Common myeloid progenitor, CD34-positive (primary cell): ENCODE measurements around the gene PTPRD.

Experiments
- CTCF ChIA-PET: fragments of 350-600 bp; sonication (Branson Sonifier 250); formaldehyde crosslinking; loops from one replicate; lab custom pipeline; 2021; ENCODE audit warnings: antibody characterized with exemption; lab: Charles Lee
- POLR2A ChIA-PET: fragments of 350-600 bp; sonication (Branson Sonifier 250); formaldehyde crosslinking; loops from one replicate; lab custom pipeline; 2021; ENCODE audit warnings: antibody characterized with exemption; lab: Charles Lee
- DNase-seq, 3 donors: peaks; one replicate each; pipeline versions ENCODE4 v3.0.0 to v3.0.0-alpha.2; 2013
- H3K27ac ChIP-seq, 2 experiments: 1 replicate in 1 of 2; 2 replicates in 1 of 2; pipeline ENCODE4 v1.7.0; 2013; ENCODE audit warnings: inconsistent platforms in 2 of 2, low read length in 2 of 2, mild to moderate bottlenecking in 2 of 2, low read depth in 1 of 2, moderate library complexity in 1 of 2; ENCODE audit not compliant: severe bottlenecking in 2 of 2, insufficient read depth in 1 of 2, poor library complexity in 1 of 2
- H3K27me3 ChIP-seq, 5 experiments: replicated peaks in 2 of 5; 1 replicate in 3 of 5; 2 replicates in 2 of 5; pipeline versions ENCODE4 v1.6.1 to v1.7.0; 2013; ENCODE audit warnings: low read length in 4 of 5, mild to moderate bottlenecking in 2 of 5, moderate library complexity in 2 of 5, inconsistent platforms in 1 of 5; ENCODE audit not compliant: insufficient read depth in 5 of 5, control insufficient read depth in 4 of 5
- H3K36me3 ChIP-seq, 4 experiments: 1 replicate in 2 of 4; 2 replicates in 2 of 4; pipeline versions ENCODE4 v1.6.1 to v1.7.0; 2013; ENCODE audit warnings: low read length in 3 of 4, control low read depth in 1 of 4, mild to moderate bottlenecking in 1 of 4; ENCODE audit not compliant: control insufficient read depth in 4 of 4, insufficient read depth in 4 of 4
- H3K4me1 ChIP-seq, 4 experiments: 1 replicate in 3 of 4; 2 replicates in 1 of 4; pipeline versions ENCODE4 v1.6.1 to v1.7.1; 2013; ENCODE audit warnings: low read length in 3 of 4, mild to moderate bottlenecking in 3 of 4, control low read depth in 1 of 4, inconsistent platforms in 1 of 4, moderate library complexity in 1 of 4; ENCODE audit not compliant: control insufficient read depth in 4 of 4, insufficient read depth in 4 of 4; ENCODE audit errors: control extremely low read depth in 1 of 4
- H3K4me3 ChIP-seq, 7 experiments: 1 replicate in 4 of 7; 2 replicates in 3 of 7; pipeline versions ENCODE4 v1.5.1 to v1.7.0; 2013; ENCODE audit warnings: mild to moderate bottlenecking in 7 of 7, low read length in 6 of 7, moderate library complexity in 6 of 7, inconsistent platforms in 2 of 7, low read depth in 2 of 7, control low read depth in 1 of 7; ENCODE audit not compliant: insufficient read depth in 4 of 7, control insufficient read depth in 1 of 7; ENCODE audit errors: extremely low read depth in 1 of 7
- H3K9me3 ChIP-seq, 5 experiments: 1 replicate in 4 of 5; 2 replicates in 1 of 5; pipeline versions ENCODE4 v1.6.1 to v1.7.1; 2013; ENCODE audit warnings: low read length in 4 of 5, mild to moderate bottlenecking in 2 of 5, inconsistent platforms in 1 of 5, low read depth in 1 of 5, moderate library complexity in 1 of 5; ENCODE audit not compliant: control insufficient read depth in 4 of 5, insufficient read depth in 2 of 5; ENCODE audit errors: control extremely low read depth in 1 of 5
- WGBS: methylation state at CpG from one replicate; pipeline ENCODE4 v1.1.5; 2013; ENCODE audit not compliant: insufficient coverage; 5-methylcytosine and 5-hydroxymethylcytosine counted together

Gene PTPRD

DNA sequence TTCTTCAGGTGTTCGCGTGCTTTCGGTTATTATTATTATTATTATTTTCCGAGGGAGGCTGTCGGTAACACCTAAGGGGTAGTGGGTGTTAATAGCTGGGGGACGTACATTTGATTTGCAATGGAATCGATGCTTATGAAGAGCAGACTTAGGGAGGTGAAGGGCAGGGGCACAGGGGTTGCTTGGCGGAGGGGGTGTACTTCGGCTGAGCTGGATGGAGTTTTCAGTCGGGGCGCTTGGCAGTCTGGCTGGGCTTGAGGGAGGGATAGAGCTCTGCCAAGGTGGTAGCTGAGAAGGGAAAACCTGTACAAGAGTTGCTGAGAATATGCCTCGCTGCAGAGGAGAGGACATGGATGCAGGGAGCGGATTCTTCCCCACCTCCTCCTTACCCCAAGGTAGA is 617 bp upstream of the PTPRD start:
- Histone ChIP-seq H3K27me3 (peaks cover 17 to 70% (median 27%) of the 10 kb centered on the region in 5 experiments), H3K4me1 (peaks cover 4 to 13% (median 12%) of the 10 kb centered on the region in 4 experiments), H3K4me3 (peak overlapping the region in 3 of 7 experiments; percentile 57 to 72 (median 70)), H3K36me3 (no peaks in the 10 kb centered on the region), H3K9me3 (no peaks in the 10 kb centered on the region), H3K27ac (no peak overlapping the region)
- CTCF ChIA-PET = no interaction called here
- 8% methylated on average over 9 of the region's 13 CpGs for WGBS
- peak in 1 of 3 donors; percentile 9 for DNase-seq
- POLR2A ChIA-PET = no interaction called here

DNA sequence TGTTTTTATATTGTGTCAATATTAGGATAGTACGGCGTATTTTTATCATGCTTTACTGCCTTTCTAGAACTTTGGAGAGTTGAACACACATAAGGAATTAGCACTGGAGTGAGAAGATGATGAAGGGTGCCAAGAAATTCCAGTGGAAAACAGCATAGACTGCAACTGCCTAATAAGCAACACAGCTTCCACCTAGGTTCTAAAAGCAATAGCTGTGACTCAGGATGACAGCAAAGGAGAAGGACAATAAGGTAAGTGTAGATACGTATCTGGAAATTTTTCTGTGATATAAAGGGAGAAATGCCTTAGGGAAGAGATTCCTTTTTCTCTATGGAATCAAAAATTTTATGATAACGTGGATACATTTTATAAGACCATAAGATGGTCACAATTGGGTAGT is 7.4 kb downstream of the PTPRD start:
- no peaks in the 10 kb centered on the region for H3K36me3 ChIP-seq
- no peak for DNase-seq
- peaks cover 0 to 15% (median 0%) of the 10 kb centered on the region in 5 experiments for H3K27me3 ChIP-seq
- H3K27ac ChIP-seq = no peak overlapping the region
- H3K4me3 ChIP-seq = no peak overlapping the region
- POLR2A ChIA-PET = no interaction called here
- WGBS = 96% methylated on average over 3 of the region's 4 CpGs
- H3K4me1 ChIP-seq = no peaks in the 10 kb centered on the region
- CTCF ChIA-PET = no interaction called here
- H3K9me3 ChIP-seq = no peaks in the 10 kb centered on the region

DNA sequence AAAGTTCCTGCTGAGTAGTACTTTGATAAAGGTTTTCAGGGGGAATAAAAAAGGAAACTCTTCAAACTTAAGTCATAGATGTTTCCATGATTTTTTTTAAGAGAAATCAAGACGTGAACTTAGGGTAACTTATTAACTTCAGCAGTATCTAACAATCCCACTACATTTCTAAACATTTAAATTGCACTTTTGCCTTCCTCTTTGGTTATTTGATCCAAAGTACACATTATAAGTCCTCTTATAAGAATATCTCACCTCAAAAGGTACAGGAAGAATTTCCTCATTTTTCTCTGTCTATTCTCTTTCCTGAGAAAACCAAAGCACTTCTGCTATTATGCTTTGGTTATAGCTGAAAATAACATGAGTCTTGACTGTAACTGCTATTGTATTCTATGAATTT is 7.9 kb downstream of the PTPRD start:
- no peak overlapping the region for H3K27ac ChIP-seq
- H3K9me3 ChIP-seq = no peaks in the 10 kb centered on the region
- no CpG with 5 or more reads among the region's 1 CpG for WGBS
- no peaks in the 10 kb centered on the region for H3K4me1 ChIP-seq
- CTCF ChIA-PET = no interaction called here
- DNase-seq = no peak
- POLR2A ChIA-PET = no interaction called here
- no peak overlapping the region for H3K4me3 ChIP-seq
- peaks cover 0 to 11% (median 0%) of the 10 kb centered on the region in 5 experiments for H3K27me3 ChIP-seq
- no peaks in the 10 kb centered on the region for H3K36me3 ChIP-seq

DNA sequence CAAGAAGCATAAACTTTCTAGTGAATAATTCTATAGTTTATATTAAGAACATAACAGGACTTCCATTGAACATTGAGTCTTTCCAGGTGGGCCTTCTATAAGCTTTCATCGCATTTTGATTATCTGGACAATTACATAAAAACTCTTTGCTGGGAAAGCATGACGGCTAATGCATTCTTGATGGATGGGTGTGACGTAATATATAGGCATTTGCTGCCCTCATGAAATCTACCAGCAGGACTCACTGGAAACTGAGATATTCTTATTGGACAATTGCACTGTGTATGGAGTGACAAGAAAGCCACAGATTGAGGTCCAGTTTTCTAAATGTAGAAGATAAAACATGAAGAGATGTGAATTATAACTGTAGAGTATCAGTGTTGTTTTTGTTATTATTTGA is 15.0 kb downstream of the PTPRD start:
- H3K27ac ChIP-seq = no peak overlapping the region
- no peaks in the 10 kb centered on the region for H3K36me3 ChIP-seq
- DNase-seq = no peak
- no peak overlapping the region for H3K4me3 ChIP-seq
- ChIA-PET POLR2A (no interaction called here), CTCF (no interaction called here)
- 90% methylated on average over 3 of the region's 3 CpGs for WGBS
- H3K9me3 ChIP-seq = no peaks in the 10 kb centered on the region
- H3K4me1 ChIP-seq = no peaks in the 10 kb centered on the region
- H3K27me3 ChIP-seq = no peaks in the 10 kb centered on the region

DNA sequence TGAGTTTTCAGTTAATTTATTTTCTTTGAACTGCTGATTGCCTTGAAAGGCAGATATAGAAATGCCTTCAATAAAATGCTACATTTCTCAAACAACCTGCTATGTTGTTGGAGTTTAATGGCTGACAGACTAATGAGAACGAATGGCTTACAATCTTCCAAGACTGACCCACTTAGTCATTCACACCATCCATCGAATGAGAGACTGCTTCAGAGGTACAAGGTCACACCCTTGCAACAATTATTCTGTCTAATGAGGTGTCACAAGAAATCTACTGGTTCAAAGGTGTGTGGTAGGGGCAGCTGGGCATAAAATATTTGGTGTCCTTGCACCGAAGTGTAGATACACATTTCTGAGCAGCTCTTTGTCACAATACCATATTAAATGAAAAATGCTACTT is 18.3 kb downstream of the PTPRD start:
- Histone ChIP-seq H3K36me3 (no peaks in the 10 kb centered on the region), H3K4me3 (no peak overlapping the region), H3K27me3 (no peaks in the 10 kb centered on the region), H3K9me3 (no peaks in the 10 kb centered on the region), H3K27ac (no peak overlapping the region), H3K4me1 (no peaks in the 10 kb centered on the region)
- no peak for DNase-seq
- WGBS = no CpG with 5 or more reads among the region's 3 CpGs
- ChIA-PET POLR2A (no interaction called here), CTCF (no interaction called here)

DNA sequence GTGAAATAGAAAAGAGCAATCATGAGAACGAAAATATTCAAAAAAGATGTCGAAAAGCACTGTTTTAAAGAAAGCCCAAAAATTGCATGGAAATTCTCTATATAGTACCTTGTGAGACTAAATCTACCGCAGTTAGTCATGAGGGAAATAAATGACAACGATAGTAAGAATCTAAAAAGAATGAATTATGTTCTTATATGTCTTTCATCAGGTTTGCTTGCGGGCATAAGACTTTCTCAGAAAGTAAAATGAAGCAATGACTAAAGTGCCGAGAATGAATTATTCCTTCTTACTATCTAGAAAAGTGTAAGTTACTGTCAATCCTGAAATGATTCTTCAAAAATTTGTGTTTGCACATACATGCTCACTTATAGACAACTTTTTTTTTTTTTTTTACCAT is 26.4 kb downstream of the PTPRD start:
- ChIA-PET POLR2A (no interaction called here), CTCF (no interaction called here)
- WGBS = 96% methylated on average over 4 of the region's 6 CpGs
- Histone ChIP-seq H3K4me1 (no peaks in the 10 kb centered on the region), H3K9me3 (no peaks in the 10 kb centered on the region), H3K4me3 (no peak overlapping the region), H3K27ac (no peak overlapping the region), H3K36me3 (no peaks in the 10 kb centered on the region), H3K27me3 (no peaks in the 10 kb centered on the region)
- DNase-seq = no peak

DNA sequence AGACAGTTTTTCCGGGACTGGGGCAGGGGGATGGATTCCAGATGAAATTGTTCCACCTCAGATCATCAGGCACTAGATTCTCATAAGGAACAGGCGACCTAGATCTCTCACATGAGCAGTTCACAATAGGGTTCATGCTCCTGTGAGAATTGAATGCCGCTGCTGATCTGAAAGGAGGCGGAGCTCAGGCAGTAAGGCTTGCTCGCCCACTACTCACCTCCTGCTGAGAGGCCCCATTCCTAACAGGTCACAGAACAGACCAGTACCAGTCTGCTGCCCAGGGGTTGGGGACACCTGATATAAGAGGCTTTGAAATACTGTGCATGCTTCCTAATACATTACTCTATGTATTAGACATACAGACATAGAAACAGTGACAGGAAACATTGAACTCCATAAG is 41.1 kb downstream of the PTPRD start:
- POLR2A ChIA-PET = no interaction called here
- 94% methylated on average over 5 of the region's 5 CpGs for WGBS

More for the DNA sequence above, 41.1 kb downstream of the PTPRD start:
- Histone ChIP-seq H3K4me3 (no peak overlapping the region), H3K27ac (no peak overlapping the region), H3K9me3 (no peaks in the 10 kb centered on the region), H3K36me3 (no peaks in the 10 kb centered on the region), H3K4me1 (no peaks in the 10 kb centered on the region), H3K27me3 (no peaks in the 10 kb centered on the region)
- CTCF ChIA-PET = no interaction called here
- no peak for DNase-seq
